ENCODE data around the gene SLIT1.

The SLIT1 gene

DNA sequence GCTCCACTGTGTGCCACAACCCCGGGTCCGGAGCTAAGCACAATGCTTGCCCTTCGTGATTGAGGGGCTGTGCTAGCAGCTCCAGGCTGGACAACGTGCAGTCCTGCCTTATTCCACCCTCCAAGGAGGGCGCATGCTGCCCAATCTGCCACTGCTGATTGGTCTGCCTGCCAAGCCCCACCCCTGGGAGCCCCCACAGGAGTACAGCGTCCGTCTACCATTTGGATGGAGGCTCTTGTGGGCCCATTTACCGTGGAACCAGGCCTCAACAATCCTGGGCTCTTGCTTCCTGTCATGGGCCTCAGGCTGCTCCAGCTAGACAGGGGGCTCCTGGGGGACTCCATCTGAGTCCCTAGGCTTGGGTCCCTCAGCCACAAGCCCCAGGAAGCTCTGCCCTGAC is 173.3 kb downstream of the SLIT1 start:
- no peak overlapping the region for H3K4me3 ChIP-seq (ENCODE audit: low read length)
- TF ChIP-seq, protein P1, sequence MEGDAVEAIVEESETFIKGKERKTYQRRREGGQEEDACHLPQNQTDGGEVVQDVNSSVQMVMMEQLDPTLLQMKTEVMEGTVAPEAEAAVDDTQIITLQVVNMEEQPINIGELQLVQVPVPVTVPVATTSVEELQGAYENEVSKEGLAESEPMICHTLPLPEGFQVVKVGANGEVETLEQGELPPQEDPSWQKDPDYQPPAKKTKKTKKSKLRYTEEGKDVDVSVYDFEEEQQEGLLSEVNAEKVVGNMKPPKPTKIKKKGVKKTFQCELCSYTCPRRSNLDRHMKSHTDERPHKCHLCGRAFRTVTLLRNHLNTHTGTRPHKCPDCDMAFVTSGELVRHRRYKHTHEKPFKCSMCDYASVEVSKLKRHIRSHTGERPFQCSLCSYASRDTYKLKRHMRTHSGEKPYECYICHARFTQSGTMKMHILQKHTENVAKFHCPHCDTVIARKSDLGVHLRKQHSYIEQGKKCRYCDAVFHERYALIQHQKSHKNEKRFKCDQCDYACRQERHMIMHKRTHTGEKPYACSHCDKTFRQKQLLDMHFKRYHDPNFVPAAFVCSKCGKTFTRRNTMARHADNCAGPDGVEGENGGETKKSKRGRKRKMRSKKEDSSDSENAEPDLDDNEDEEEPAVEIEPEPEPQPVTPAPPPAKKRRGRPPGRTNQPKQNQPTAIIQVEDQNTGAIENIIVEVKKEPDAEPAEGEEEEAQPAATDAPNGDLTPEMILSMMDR (IDR thresholded peaks at IDR 0.05; ENCODE audit: insufficient read depth, low read depth, low read length, missing control alignments), result no peak
- DNase-seq (ENCODE audit: low read depth), result no peak

DNA sequence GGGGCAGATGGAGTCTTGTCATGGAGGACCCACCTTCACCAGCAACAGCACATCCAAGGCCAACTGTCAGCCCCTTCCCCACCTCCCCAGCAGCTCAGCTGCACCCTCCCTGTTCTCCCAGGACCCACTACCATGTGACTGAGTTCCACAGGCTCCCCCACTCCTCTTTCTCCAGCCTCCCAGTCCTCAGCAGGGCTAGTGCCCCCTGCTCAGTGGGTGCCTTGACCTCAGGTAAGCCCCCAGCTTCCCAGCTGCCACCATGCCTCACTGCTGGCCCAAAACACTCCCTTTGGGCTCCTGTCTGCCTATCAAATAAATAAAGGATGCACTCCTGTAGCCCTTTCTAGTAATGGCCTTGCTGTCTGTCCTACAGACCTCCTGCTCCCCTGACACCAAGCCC is 174.4 kb downstream of the SLIT1 start:
- H3K4me3 ChIP-seq (ENCODE audit: low read length), result no peak overlapping the region
- DNase-seq (ENCODE audit: low read depth), result no peak
- TF ChIP-seq, protein P1 (IDR thresholded peaks at IDR 0.05; ENCODE audit: insufficient read depth, low read depth, low read length, missing control alignments), result no peak

DNA sequence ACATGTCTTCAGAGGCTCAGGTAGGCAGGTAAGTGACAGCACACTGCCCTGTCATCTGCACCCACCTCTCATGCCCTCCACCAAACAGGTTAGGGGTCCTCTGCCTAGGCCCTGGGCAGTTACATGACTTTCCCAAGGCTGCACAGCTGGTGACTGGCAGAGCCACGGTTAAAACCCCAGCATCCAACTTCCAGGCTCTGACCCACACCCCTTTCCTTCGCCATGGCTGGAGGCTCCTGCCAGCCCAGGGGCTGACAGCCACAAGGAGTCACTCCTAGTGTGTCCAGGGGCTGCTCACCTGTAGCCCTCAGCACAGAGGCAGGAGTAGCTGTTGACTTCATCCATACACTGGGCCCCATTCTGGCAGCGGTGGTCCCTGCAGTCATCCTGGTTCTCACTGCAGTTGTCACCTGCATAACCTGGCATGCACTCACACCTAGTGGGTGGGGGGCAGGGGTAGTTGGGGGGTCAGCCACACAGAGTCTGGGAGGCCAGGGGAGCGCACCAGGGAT is 175.0 kb downstream of the SLIT1 start:
- no peak overlapping the region for H3K4me3 ChIP-seq (ENCODE audit: low read length)
- TF ChIP-seq, protein P1 (IDR thresholded peaks at IDR 0.05; ENCODE audit: insufficient read depth, low read depth, low read length, missing control alignments), result no peak
- no peak for DNase-seq (ENCODE audit: low read depth)

DNA sequence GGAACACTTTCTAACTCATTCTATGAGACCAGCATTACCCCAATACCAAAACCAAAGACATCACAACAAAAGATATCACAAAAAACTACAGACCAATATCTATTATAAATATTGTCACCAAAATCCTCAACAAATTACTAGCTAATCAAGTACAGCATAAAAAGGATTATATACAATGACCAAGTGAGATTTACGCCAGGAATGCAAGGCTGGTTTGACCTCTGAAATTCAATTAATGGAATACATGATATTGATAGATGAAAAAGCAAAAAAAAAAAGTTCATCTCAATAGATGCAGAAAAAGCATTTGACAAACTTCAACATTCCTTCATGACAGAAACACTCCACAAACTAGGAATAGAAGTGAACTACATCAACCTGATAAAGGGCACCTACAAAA is 178.3 kb downstream of the SLIT1 start:
- no peak overlapping the region for H3K4me3 ChIP-seq (ENCODE audit: low read length)
- no peak for DNase-seq (ENCODE audit: low read depth)
- TF ChIP-seq, protein P1 (IDR thresholded peaks at IDR 0.05; ENCODE audit: insufficient read depth, low read depth, low read length, missing control alignments), result no peak

DNA sequence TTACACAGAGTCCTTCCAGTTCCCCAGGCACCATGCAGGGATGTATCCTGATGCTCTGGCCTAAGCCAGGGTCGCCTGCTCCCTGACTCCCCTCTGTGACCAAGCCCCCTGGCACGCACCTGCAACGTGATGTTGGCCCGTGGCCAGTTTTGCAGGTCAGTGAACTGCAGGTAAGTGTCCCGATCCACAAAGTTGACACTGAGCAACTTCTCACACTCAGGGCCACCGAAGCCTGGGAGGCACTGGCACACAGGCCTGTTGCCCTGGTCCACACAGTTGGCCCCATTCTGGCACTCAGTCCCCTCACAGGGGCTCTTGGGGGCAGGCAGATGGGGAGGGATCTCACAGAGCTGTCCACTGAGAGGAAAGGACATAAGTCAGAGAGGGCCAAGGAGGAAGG is 179.4 kb downstream of the SLIT1 start:
- DNase-seq (ENCODE audit: low read depth), result no peak
- TF ChIP-seq, protein P1 (IDR thresholded peaks at IDR 0.05; ENCODE audit: insufficient read depth, low read depth, low read length, missing control alignments), result no peak

DNA sequence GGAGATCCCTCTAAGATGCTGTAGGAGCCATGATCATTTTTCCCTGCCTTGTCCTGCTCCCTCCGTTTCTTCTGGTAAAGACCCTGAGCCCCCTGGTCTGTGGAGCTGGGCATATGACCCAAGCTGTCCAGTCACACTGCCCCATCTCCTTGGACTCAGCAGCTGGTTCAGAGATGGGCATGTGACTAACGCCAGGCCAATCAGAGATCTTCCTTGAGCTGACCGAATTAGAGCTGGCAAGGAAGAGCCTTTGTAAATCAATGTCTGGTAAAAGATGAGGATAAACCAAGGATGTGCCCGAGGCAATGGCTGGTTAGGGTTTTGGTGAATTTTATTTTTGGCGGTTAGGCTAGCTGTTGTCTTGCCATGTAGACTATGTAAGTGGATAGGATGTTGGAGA is 180.4 kb downstream of the SLIT1 start:
- TF ChIP-seq, protein P1 (IDR thresholded peaks at IDR 0.05; ENCODE audit: insufficient read depth, low read depth, low read length, missing control alignments), result no peak
- DNase-seq (ENCODE audit: low read depth), result no peak

More for the DNA sequence above, 179.4 kb downstream of the SLIT1 start:
- H3K4me3 ChIP-seq (ENCODE audit: low read length), result no peak overlapping the region

DNA sequence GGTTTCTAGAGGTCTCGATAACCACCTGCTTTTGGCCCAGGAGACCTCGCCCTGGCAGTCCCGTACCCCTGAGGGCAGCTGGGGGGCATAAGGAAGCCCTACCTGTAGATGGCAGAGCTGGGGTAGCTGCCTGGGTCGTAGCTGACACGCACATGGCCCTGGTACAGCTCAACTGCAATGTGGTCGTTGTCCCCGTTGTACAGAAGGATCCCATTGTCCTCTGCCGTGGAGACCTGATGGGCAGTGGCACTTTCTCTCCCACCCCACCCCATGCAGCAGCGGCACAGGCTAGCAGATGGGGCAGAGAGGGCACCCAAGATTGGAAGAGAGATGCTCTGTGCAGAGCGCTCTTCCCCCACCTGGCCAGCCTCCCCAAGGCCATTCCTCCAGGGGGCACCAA is 181.2 kb downstream of the SLIT1 start:
- no peak overlapping the region for H3K4me3 ChIP-seq (ENCODE audit: low read length)
- TF ChIP-seq, protein P1 (IDR thresholded peaks at IDR 0.05; ENCODE audit: insufficient read depth, low read depth, low read length, missing control alignments), result no peak
- DNase-seq (ENCODE audit: low read depth), result no peak

More for the DNA sequence above, 180.4 kb downstream of the SLIT1 start:
- H3K4me3 ChIP-seq (ENCODE audit: low read length), result no peak overlapping the region

Data from epithelial cell of esophagus (primary cell).